ENCODE results near the gene VIL1. TPM values are rescaled to one million over a fixed set of nuclear protein-coding genes. Genes with fewer than 3 reads are reported as not detected.

Gene VIL1
- total and polyA plus RNA-seq, 9 of the 15 experiments (the other 6 are each of a cell fraction or from before 2014, with no cell fraction given), result 0.51 to 2.7 (median 1.2) TPM

GRCh38 chr2:218393750-218394290 lies 25.1 kb upstream of the VIL1 start (continued):
- TF ChIP-seq BCOR (IDR thresholded peaks at IDR 0.05) (peak; percentile 83), ADNP (tag; IDR thresholded peaks at IDR 0.05) (peak; percentile 65), VEZF1 (CRISPR knock-in tag; IDR thresholded peaks at IDR 0.05) (peak; percentile 46; the same call in 1 of the 2 replicates), CREM (IDR thresholded peaks at IDR 0.05; ENCODE audit: low read depth) (peak; percentile 34), CBX1 (IDR thresholded peaks at IDR 0.05; ENCODE audit: low read depth) (peak; percentile 71; the same call in 1 of the 2 replicates), MBD2 (IDR thresholded peaks at IDR 0.05; ENCODE audit: borderline replicate concordance, low read depth) (peak; percentile 14; the same call in 1 of the 2 replicates), RNF2 (IDR thresholded peaks at IDR 0.05) (peak; percentile 44; the same call in 1 of the 2 replicates), POLR2B (IDR thresholded peaks at IDR 0.05; ENCODE audit: low read depth, partially characterized antibody) (peak; percentile 54), SMARCE1 (IDR thresholded peaks at IDR 0.05) (0 out of 2 replicates have a peak, but pooled peaks have one; percentile 55), HDAC1 (IDR thresholded peaks at IDR 0.05) (0 out of 4 replicates have a peak, but pooled peaks of 1 of the 2 experiments have one; percentile 20), ETV5 (CRISPR knock-in tag; IDR thresholded peaks at IDR 0.05; ENCODE audit: low read depth) (0 out of 2 replicates have a peak, but pooled peaks have one; percentile 43), SMAD1 (IDR thresholded peaks at IDR 0.05; ENCODE audit: low read depth, low read length, partially characterized antibody) (no peak), TBP (optimal IDR thresholded peaks at IDR 0.05; ENCODE audit: low read depth, low read length) (peak; percentile 74), CBX3 (IDR thresholded peaks at IDR 0.05; ENCODE audit: borderline replicate concordance in 1 of 2, low read length in 2 of 2) (0 out of 3 replicates have a peak, but pooled peaks of 1 of the 2 experiments have one; percentile 30), MTA1 (IDR thresholded peaks at IDR 0.05; ENCODE audit: borderline replicate concordance) (0 out of 2 replicates have a peak, but pooled peaks have one; percentile 25), MAZ (CRISPR knock-in tag; conservative IDR thresholded peaks at IDR 0.05 in 1 of 2, IDR thresholded peaks at IDR 0.05 in 1 of 2) (peak; percentile 81 to 90), CEBPB (tag; IDR thresholded peaks at IDR 0.05) (peak; percentile 93), HIVEP1 (CRISPR knock-in tag; IDR thresholded peaks at IDR 0.05) (no peak), POLR3G (IDR thresholded peaks at IDR 0.05; ENCODE audit: extremely low read depth, insufficient read length, insufficient replicate concordance) (no peak), JUND (IDR thresholded peaks at IDR 0.05; ENCODE audit: borderline replicate concordance, low read depth, low read length) (no peak; the same call in 1 of the 2 replicates), JUND (tag; IDR thresholded peaks at IDR 0.05; ENCODE audit: borderline replicate concordance, low read depth, low read length) (peak; percentile 56; the same call in 2 of the 3 replicates), RBM25 (IDR thresholded peaks at IDR 0.05; ENCODE audit: low read depth, low read length, severe bottlenecking) (peak; percentile 64)
- TF ChIP-seq, protein P1, sequence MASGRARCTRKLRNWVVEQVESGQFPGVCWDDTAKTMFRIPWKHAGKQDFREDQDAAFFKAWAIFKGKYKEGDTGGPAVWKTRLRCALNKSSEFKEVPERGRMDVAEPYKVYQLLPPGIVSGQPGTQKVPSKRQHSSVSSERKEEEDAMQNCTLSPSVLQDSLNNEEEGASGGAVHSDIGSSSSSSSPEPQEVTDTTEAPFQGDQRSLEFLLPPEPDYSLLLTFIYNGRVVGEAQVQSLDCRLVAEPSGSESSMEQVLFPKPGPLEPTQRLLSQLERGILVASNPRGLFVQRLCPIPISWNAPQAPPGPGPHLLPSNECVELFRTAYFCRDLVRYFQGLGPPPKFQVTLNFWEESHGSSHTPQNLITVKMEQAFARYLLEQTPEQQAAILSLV (tag; IDR thresholded peaks at IDR 0.05), result 0 out of 2 replicates have a peak, but pooled peaks have one; percentile 6
- TF ChIP-seq, protein P2, sequence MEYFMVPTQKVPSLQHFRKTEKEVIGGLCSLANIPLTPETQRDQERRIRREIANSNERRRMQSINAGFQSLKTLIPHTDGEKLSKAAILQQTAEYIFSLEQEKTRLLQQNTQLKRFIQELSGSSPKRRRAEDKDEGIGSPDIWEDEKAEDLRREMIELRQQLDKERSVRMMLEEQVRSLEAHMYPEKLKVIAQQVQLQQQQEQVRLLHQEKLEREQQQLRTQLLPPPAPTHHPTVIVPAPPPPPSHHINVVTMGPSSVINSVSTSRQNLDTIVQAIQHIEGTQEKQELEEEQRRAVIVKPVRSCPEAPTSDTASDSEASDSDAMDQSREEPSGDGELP (CRISPR knock-in tag; IDR thresholded peaks at IDR 0.05; ENCODE audit: borderline replicate concordance), result 0 out of 2 replicates have a peak, but pooled peaks have one; percentile 38
- TF ChIP-seq, protein P3, sequence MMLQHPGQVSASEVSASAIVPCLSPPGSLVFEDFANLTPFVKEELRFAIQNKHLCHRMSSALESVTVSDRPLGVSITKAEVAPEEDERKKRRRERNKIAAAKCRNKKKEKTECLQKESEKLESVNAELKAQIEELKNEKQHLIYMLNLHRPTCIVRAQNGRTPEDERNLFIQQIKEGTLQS (IDR thresholded peaks at IDR 0.05), result peak; percentile 94
- TF ChIP-seq, protein P3 (CRISPR knock-in tag; conservative IDR thresholded peaks at IDR 0.05), result 0 out of 2 replicates have a peak, but pooled peaks have one; percentile 63

All from K562 (cell line).